HTERT RPE-1 (cell line): ENCODE data around the gene USPL1.

Experiments used
- in situ Hi-C: fragments of 300-500 bp; cut with MboI; formaldehyde crosslinking; loops from 4 replicates; pipeline ENCODE4 v1.14.3; 2020; ENCODE audit warnings: low sequenced_read_pairs

USPL1 gene

DNA sequence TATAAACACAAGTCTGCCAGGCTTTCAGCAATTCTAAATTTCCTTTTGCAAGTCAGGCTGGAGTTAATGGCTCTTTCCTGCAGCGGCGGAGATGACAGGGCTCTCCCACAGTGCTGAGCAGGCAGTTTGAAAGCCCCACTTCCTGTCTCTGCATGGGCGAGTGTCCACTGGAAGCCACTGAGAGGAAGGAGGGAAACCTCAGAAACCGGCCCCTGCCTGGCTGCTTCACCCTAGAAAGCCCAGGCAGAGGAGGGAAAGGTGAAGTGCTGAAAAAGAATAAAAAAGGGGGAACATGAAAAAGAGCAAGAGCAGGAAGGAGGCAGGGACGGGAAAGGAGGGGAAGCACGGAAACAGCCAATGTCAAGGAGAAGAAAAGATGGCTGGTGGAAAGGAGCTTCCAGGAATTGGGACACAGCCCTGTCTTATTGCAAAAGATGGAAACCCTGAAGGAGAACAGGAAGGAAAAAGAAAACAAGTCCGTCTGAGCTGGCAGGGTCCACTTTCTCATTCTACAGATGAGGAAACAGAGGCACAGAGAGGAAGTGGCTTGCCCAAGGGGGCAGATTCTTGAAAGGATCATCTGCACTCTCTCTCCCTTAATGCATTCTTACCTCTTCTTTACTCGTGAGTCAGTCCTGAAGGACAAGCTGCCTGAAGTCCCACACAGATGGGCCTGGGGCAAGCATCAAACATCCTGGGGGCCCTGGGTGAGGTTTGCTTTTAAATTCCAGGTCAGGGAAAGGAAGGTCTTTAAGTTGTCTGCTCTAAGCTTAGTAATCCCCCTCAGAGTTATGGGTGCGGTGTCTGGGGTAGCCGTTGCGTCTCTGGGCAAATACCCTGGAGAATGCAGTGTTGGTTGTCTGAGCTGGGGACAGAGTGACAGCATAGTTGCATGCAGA, 78.8 kb downstream of the USPL1 start:
- in situ Hi-C loops, result no loop called here

GRCh38 chr13:30697177-30697953, 79.6 kb downstream of the USPL1 start:
- in situ Hi-C loops, result no loop called here

GRCh38 chr13:30697996-30698401, 80.3 kb downstream of the USPL1 start:
- in situ Hi-C loops, result no loop called here

- in situ Hi-C loops, result no loop called here
Observed at GRCh38 chr13:30698488-30699005, 80.8 kb downstream of the USPL1 start.

- in situ Hi-C loops, result no loop called here
Observed at GRCh38 chr13:30700364-30700763, 82.6 kb downstream of the USPL1 start.

- in situ Hi-C loops, result no loop called here
Observed at GRCh38 chr13:30702006-30702405, 84.3 kb downstream of the USPL1 start.

- in situ Hi-C loops, result no loop called here
Observed at GRCh38 chr13:30704596-30704995, 86.9 kb downstream of the USPL1 start.

GRCh38 chr13:30705680-30706079, 88.0 kb downstream of the USPL1 start:
- in situ Hi-C loops, result no loop called here

DNA sequence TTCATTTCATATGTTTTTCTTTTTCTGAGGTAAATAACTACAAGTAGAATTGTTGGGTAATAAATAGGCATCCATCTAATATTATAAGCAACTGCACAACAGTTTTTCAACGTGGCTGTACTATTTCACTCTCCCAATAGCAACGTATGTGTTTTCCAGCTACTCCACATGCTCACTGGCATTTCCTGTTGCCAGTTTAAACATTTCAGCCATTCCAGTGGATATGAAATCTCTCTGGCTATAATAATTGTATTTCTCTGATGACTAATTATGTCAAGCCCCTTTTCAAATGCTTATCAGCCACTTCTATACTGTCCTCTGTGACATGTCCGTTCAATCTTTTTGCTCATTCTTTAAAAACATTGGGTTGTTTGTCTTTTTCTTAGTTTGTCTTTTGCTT, 90.8 kb downstream of the USPL1 start:
- in situ Hi-C loops, result no loop called here
